Cerebellar nuclear complex (tissue), 1 donor: ENCODE data around the gene EIF4B.
"Not testable (repeated sequence)": the region's sequence is repeated elsewhere in the genome, so short reads cannot be mapped to it uniquely, and the experiment has no call there.

Source experiments
- DNase-seq, 2 experiments: peaks; one replicate each; lab custom pipeline; 2025; lab: John Stamatoyannopoulos, UW

Gene EIF4B, protein sequence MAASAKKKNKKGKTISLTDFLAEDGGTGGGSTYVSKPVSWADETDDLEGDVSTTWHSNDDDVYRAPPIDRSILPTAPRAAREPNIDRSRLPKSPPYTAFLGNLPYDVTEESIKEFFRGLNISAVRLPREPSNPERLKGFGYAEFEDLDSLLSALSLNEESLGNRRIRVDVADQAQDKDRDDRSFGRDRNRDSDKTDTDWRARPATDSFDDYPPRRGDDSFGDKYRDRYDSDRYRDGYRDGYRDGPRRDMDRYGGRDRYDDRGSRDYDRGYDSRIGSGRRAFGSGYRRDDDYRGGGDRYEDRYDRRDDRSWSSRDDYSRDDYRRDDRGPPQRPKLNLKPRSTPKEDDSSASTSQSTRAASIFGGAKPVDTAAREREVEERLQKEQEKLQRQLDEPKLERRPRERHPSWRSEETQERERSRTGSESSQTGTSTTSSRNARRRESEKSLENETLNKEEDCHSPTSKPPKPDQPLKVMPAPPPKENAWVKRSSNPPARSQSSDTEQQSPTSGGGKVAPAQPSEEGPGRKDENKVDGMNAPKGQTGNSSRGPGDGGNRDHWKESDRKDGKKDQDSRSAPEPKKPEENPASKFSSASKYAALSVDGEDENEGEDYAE

DNA sequence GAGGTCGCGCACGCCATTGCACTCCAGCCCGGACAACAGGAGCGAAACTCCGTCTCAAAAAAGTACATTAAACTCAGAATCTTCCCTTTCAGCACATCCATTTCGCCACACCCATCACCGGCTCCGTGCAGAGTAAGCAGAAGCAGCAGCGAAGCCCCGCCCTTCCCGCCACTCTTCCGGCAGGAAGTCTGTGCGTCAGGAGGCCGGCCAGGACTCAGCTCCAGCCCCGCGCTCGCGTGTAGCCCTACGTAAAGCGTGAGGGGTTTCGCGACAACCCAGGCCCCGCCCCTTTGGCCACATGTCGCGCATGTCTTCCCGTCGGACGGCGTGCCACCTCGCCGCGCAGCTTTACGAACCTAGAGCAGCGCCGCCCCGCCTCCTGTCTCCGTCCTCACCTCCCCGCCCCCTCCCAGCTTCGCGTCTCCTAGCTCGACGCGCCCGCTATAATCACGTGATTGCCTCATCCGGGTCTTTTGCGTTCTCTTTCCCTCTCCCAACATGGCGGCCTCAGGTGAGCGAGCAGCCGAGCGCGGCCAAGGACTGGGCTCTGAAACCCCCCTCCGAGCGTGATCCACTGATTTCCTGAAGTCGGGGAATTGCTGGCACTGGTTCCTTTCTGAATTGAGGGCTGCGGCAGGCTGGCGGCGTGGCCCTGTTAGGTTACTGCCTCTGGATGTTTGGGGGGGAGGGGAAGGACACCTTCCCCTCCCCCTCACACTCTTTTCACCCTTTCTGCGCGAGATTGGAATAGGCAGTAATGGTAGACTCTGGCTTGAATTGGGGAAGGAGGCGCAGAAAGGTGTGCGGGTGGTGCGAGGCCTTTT lies at the start of gene EIF4B:
EIF4B (plus strand) TSS at position 471 of the 824 bp plus-strand sequence; CDS start at position 499, 28 bp downstream.
- DNase-seq = peak; percentile 95 to 97

DNA sequence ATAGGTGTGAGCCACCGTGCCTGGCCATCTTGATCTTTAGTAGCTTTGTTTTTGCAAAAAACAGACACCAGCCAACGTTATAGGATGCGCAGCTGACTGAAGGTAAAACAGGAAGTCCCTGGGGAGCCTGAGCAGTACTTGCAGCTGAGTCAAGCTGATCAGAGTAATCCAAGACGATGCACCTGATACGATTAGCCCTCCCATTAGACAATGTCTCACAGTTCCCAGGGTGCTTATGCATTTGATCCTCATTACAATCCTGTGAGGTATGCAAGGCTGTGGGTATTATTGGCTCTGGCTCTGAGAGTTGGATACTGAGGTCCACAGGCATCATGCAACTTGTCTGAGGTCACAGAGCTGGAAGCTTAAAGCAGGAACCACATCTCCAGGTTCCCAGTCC lies 49.3 kb upstream of the EIF4B start:
- DNase-seq = no peak

DNA sequence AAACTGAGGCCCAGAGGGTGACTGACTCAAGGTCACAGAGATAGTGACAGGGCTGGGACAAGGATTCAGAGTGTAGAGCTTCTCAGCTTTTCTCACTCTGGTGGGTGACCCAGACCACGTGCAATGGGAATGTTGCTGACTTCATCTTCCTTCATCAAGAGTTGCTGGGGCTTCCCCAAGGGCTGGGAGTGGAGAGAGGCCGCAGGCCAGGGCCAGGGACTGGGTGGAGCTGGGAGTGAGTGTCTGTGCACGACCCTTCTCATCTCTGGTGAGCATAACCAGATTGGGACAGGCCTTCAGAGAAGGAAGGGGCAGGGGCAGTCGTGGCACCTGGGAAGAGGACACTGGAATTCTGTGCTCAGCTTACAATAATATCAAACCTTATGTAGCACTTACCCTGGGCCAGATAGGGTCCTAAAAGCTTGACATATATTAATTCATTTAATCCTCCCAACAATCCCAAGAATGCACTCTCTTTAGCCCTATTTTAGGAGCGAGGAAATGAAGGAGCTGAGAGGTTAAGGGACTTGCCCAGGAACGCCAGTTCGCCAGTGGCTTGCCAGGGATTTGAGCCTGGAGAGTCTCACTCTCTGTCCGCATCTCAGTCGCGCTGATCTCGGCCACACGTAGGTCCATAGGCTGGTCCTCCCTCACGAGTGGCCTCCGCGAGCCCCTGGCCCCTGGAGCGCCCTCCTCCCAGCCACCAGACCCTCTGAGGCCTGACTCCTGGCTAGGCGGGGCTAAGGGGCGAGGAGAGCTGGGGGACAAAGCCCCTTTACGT lies 41.5 kb upstream of the EIF4B start:
- DNase-seq = no peak

DNA sequence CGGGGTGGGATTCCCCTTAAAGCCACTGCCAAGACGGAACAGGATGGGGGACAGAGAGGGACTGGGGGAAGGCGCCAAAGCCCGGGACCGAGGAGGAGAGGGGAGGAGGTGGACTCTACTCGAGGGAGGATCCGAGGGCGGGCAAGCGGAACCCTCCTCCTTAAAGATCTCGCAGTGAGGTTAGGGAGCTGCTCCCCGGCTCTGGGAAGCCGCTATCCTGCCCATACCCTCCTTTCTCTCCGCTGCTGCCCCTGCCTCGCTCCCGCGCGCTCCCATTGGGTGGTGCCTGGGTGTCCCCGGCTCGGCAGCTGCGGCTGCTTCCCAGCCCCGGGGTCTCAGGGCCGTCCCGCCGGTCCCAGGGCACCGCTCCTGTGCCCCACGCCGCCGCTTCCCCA lies 40.9 kb upstream of the EIF4B start:
- DNase-seq = no peak

DNA sequence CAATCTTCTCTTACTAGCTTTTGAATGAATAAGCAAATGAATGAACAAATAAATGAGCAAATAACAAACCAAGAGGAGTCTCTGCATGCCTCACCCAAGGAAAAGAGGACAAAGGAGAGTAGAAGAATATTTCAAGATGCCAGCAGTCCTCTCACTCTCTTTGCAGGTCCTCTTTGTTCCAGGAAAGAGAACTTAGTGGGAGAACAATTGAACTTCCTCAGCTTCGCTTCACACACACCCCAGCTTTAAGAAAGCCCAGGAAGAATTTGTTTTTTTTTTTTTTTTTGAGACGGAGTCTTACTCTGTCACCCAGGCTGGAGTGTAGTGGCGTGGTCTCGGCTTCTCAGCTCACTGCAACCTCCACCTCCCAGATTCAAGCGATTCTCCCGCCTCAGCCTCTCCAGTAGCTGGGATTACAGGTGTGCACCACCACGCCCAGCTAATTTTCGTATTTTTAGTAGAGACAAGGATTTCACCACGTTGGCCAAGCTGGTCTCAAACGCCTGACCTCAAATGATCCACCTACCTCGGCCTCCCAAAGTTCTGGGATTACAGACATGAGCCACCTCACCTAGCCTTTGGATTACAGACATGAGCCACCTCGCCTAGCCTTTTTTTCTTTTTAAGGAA lies 37.0 kb upstream of the EIF4B start:
- DNase-seq = no peak

DNA sequence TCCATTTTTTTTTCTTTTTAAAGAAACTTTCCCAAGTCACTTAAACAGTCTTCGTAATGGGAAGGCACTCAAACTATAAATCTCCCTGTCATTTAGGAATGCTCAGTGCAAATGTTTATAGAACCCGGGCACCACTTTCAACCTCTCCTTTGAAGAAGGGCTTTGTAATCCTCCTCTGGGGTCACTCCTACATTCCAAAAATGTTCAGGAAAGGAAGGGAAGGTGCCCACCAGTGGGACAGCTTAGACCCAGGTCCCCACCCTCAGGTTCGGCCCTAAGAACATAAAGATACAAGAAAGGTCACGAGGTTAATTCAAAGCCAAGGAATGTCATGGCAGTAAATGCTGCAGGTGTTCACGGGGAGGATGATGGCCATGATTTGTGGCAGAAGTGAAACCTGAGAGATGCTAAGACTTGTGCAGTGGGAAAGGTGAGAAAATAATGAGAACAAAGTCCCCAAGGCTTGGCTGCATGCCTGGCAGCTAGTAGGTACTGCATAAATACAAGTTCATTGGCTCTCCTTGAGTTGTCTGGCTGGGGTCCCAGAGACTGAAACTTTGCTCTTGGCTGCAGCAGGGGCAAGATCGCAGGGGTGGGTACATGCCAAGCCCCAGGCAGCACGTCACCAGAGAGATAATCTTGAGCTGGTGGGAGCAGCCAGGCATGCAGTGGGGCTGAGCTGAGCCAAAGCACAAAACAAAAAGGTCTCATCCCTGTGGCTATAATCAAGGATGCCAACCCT lies 36.3 kb upstream of the EIF4B start:
- DNase-seq = no peak

DNA sequence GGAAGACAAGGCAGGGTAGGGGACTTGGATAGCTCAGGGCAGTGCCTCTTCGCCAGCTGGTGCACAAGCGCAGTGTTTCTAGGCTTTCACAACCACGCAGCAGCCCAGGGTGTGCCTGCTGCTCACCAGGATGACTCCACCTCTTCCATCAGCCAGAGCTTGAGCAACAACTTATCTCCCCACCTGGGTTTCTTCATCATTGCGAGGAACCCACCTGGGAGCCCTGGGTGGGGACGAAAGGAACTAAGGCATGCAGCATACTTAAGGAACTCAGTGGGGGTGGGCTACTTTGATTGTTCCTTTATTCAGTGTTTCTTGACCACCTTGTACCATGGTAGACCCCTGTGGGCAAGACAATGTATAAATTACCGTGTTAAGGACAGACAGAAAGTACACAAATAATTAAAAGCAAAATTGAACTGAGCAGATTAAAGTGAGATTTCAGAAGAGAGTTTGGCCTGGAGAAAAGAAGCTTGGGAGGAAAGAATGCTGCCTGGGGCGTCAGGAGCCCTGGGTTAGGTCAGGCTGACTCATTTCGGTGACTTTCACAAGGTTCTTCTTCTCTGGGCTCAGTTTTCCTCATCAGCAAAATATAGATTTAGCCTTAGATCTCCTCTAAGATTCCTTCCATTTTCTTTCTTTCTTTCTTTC lies 34.5 kb upstream of the EIF4B start:
- DNase-seq = no peak

DNA sequence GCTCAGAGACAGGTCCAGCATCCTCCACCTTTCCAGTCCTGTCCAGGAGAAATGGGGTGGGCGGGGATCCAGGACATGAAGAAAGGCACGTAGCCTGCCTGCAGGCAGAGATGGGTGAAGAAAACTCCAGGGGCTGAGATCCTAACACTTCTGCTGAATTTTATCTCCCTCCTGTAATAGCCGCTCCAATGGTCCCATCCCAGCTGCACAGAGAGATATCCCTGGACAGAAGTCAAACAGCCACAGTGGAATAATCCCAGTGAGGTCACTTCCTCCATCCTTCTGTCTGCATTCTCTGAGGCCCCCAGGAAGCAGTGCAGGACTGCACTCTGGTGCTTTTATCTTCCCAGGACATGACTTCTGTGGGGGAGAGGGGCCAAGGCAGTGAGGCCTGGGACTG lies 31.1 kb upstream of the EIF4B start:
- DNase-seq = no peak

DNA sequence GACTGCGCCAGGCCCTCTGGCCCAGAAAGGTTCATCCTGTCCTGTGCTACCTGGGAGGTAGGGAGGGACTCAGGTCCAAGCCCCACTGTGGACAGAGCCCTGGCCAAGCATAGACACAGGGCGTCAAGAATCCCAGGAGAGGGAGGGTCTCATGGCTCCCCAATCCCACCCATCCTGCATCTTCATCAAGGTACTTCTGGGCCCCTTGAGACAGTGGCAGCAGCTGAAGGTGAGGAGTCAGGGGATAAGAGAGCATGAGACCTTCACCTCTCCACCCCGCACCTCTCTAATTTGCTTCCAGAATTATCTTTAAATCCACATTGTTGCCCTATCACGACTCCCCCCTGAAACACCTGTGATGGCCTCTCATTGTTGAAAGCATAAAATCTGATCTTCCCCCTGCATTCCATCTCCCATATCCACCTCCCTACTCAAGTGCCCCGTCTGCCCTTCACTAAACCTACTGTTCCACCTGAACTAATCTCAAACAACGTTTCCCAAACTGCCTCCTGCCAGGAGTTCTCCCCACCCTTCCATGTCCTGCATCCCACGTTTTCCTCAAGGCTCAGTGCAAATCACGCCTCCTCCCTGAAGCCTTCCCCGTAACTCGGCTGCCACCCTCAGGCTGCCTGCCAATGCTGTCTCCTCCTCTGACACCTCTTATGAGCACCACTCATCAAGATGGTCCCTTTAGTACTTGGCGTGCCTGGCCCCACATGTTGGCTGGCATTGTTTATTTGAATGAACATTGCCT lies 30.3 kb upstream of the EIF4B start:
- no peak for DNase-seq

DNA sequence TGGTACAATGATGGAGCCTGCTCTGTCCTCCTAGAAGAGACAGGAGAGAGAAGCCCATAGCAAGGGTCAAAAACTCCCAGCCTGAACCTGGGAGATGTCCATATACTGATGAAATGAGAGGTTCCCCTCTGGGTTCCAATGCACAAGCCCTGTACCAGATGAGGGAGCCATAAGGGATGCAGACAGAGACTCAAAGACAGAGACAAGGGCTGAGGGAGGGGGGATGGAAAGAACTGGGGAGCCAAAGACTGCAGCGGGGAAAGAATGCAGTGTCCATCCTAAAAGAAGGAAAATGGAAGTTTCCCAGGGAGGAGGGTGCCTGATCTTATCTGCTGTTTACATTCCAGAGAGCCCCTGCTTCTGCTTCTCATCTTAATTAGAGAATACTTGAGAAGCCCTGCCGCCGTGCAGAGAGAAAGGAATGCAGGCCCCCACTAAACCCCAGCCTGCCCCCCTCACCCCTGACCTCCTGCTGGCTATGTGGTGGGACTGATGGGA lies 29.6 kb upstream of the EIF4B start:
- DNase-seq = no peak

DNA sequence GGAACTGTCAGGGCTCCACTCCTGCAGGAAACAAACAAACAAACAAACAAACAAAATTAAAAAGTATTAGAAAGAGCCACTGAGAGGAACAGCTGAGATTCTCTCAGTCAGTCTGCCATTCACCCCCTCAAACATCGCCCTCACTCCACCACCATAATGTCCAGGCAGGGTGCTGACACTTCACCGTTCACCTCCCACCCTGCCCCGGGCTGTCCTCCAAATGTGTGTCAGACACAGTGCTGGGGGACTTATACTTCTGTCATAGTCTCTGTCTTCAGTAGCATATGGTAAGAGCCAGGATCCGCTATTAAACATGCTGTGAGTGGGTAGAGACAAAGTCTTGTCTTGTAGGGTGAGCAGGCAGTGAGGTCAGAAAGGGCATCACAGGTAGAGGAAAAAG lies 29.1 kb upstream of the EIF4B start:
- no peak for DNase-seq

DNA sequence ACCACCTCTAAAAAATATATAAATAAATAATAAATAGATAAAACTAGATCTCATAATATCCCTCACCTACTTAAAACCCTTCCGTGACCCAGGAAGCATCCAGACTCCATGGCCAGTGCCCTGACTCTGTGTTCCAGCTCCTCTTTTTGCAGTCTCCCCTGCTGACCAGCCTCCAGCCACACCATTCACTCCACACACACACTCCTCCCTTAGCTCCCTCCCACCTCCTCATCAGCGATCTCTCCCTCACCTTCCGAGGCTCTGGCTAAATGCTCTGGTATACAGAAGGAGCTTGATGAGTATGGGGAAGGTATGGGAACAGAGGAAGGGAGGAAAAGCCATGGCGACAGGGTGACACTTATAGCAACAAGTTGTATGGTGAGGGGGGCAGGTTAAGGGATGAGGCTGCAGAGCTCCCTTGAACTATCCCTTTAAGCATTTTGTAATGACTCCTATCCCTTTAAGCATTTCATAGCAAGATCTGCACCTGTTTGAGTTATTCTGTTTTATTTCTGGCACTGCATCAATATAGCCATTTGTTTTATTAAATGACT lies 26.1 kb upstream of the EIF4B start:
- no peak for DNase-seq

DNA sequence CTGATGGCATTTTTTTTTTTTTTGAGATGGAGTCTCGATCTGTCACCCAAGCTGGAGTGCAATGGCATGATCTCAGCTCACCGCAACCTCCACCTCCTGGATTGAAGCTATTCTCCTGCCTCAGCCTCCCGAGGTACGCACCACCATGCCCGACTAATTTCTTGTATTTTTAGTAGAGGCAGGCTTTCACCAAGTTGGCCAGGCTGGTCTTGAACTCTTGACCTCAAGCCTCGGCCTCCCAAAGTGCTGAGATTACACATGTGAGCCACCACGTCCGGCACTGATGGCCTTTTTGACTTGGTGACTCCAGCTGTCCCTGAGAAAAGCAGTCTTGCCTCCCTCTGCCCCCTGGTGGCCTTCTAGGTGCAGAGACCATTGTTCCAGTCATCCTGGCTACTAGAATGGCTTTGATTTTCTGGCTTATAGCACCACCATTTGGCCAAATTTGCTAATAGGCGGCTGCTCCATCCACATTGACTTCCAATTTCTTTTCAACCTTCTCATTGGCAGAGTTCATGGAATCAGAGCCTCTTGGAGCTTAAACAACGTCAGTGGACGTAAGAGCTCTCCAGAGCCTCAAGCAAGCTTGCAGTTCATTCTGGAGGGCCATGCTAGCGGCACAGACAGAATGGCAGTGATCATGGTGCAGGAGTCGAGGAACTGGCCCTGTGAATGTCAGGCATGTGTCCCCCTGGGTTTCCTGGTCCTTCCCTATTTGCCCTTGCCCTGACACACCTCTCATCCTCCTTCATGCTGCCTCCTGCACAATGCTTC lies 25.4 kb upstream of the EIF4B start:
- peak; percentile 19 to 78 for DNase-seq

DNA sequence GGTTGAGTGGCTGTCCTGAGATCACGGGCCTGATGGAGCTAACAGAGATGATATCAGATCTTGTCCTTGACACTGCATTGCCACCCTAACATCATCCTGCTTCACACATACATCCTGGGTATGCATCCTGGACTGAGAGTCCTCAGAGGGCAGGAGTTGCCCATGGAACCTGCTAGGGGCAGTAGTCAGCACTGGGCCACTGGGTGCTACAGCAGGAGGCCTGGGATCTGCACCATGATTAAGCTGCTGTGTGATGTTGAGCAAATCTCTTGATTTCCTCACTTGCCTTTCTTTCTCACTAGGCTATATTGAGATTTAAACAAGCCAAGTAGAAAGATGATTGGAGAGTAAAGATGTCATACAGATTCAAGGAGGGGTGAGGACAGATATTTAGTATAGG lies 22.1 kb upstream of the EIF4B start:
- DNase-seq = no peak

DNA sequence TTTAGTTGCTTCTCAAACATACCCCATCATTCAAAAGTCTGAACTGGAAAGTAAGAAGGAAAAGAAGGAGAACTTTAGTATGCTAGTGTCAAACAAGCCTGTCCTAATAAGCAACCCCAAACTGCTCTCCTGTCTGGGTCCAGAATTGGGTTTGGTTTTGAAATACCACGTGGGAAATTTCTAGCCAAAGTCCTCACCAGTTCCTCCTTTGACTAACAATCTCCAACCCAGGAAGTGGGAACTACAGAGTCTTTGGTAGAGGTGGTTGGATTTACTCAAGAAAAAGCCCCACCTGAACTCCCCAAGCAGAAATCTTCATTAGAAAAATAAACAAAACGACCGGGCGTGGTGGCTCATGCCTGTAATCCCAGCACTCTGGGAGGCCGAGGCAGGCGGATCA lies 17.4 kb upstream of the EIF4B start:
- no peak for DNase-seq

DNA sequence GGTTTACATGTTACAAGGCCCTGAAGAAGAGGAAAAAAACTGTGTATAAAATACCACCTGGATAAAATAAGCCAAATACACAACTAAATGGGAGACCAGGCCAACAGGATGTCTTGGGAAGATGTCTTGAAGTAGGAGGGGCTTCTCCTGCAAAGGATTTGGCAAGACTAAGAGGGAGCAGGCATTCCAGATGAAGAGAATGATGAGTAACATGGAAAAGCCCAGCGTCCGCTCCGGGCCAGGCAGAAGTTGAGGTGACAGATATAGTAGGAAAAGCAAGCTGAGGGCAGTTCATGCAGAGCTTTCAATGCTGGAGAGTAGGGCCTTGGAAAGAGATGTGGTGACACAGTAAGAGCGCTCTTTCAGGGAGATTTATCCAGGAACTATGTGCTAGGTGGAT lies 16.1 kb upstream of the EIF4B start:
- no peak for DNase-seq

DNA sequence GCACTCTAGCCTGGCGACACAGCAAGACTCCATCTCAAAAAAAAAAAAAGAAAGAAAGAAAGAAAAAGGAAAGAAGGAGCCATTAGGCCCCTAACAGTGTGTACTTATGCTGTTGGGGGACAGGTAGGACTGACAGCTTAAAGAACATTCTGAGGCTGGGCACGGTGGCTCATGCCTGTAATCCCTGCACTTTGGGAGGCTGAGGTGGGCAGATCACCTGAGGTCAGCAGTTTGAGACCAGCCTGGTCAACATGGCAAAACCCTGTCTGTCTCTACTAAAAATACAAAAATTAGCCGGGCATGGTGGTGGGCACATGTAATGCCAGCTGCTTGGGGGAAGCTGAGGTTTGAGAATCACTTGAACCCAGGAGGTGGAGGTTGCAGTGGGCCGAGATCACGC lies 14.0 kb upstream of the EIF4B start:
- not testable (repeated sequence) for DNase-seq
